ENCODE data around the gene REXO2.

Gene REXO2

DNA sequence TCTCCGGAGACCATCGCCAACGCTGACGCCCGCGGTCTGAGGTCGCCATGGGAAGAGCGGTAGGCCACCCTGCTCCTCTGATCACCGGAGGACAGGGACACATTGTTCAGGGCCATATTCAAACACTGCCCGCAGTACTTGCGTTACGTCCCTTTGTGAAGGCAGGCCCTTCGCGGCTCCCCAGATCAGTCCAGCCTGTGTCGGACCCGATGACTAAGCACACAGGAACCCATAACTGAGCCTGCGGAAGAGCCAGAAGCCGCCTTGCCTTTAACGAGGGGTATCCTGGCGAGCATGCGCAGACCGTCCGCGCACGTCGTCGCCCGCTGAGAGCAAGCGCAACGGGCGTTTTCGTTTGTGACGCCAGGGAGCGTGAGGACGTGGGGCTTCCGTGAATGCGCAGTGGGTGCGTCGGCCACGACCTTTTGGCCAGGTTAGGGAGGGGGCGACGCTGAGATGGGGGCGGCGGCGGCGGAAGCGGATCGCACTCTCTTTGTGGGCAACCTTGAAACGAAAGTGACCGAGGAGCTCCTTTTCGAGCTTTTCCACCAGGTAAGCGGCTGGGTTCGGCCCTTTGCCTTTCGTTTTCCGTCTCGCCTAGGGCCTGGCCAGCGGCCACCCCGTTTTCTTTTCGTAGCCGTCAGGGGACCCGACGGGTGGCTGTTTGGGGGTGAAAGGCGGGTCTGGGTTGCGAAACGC lies 38.9 kb upstream of the REXO2 start, which contains the start of the genes C11orf71 and RBM7 (continued):
- TF ChIP-seq ZNF350 (tag by site-specific recombination; IDR thresholded peaks at IDR 0.05) (no peak), ZNF76 (tag by site-specific recombination; IDR thresholded peaks at IDR 0.05; ENCODE audit: borderline replicate concordance, low read depth) (no peak), ELK4 (IDR thresholded peaks at IDR 0.05; ENCODE audit: borderline replicate concordance, low read depth, low read length) (no peak), ZNF621 (tag by site-specific recombination; IDR thresholded peaks at IDR 0.05) (no peak), ZNF214 (tag by site-specific recombination; IDR thresholded peaks at IDR 0.05; ENCODE audit: borderline replicate concordance) (no peak), ZNF449 (tag by site-specific recombination; IDR thresholded peaks at IDR 0.05) (no peak), ZNF366 (tag by site-specific recombination; conservative IDR thresholded peaks at IDR 0.05) (no peak), ZNF513 (tag by site-specific recombination; IDR thresholded peaks at IDR 0.05) (no peak), ZXDB (tag by site-specific recombination; IDR thresholded peaks at IDR 0.05) (no peak; the same call in none of the 2 replicates), ZFP69B (tag by site-specific recombination; IDR thresholded peaks at IDR 0.05) (no peak), GLIS2 (tag by site-specific recombination; IDR thresholded peaks at IDR 0.05) (peak; percentile 70; the same call in 1 of the 2 replicates), KLF10 (tag by site-specific recombination; IDR thresholded peaks at IDR 0.05) (no peak), ZNF184 (tag by site-specific recombination; IDR thresholded peaks at IDR 0.05) (no peak), WT1 (tag by site-specific recombination; IDR thresholded peaks at IDR 0.05) (no peak), KLF17 (tag by site-specific recombination; IDR thresholded peaks at IDR 0.05) (0 out of 2 replicates have a peak, but pooled peaks have one; percentile 57), MZF1 (tag by site-specific recombination; IDR thresholded peaks at IDR 0.05; ENCODE audit: borderline replicate concordance) (0 out of 2 replicates have a peak, but pooled peaks have one; percentile 30), ZNF416 (tag by site-specific recombination; IDR thresholded peaks at IDR 0.05) (no peak), ZNF133 (tag by site-specific recombination; IDR thresholded peaks at IDR 0.05) (no peak), REST (tag by site-specific recombination; IDR thresholded peaks at IDR 0.05) (no peak), YY1 (tag by site-specific recombination; IDR thresholded peaks at IDR 0.05) (peak; percentile 54; the same call in 1 of the 2 replicates)
- TF ChIP-seq, protein P1, sequence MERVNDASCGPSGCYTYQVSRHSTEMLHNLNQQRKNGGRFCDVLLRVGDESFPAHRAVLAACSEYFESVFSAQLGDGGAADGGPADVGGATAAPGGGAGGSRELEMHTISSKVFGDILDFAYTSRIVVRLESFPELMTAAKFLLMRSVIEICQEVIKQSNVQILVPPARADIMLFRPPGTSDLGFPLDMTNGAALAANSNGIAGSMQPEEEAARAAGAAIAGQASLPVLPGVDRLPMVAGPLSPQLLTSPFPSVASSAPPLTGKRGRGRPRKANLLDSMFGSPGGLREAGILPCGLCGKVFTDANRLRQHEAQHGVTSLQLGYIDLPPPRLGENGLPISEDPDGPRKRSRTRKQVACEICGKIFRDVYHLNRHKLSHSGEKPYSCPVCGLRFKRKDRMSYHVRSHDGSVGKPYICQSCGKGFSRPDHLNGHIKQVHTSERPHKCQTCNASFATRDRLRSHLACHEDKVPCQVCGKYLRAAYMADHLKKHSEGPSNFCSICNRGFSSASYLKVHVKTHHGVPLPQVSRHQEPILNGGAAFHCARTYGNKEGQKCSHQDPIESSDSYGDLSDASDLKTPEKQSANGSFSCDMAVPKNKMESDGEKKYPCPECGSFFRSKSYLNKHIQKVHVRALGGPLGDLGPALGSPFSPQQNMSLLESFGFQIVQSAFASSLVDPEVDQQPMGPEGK (tag by site-specific recombination; IDR thresholded peaks at IDR 0.05), result peak; percentile 96
- TF ChIP-seq, protein P2, sequence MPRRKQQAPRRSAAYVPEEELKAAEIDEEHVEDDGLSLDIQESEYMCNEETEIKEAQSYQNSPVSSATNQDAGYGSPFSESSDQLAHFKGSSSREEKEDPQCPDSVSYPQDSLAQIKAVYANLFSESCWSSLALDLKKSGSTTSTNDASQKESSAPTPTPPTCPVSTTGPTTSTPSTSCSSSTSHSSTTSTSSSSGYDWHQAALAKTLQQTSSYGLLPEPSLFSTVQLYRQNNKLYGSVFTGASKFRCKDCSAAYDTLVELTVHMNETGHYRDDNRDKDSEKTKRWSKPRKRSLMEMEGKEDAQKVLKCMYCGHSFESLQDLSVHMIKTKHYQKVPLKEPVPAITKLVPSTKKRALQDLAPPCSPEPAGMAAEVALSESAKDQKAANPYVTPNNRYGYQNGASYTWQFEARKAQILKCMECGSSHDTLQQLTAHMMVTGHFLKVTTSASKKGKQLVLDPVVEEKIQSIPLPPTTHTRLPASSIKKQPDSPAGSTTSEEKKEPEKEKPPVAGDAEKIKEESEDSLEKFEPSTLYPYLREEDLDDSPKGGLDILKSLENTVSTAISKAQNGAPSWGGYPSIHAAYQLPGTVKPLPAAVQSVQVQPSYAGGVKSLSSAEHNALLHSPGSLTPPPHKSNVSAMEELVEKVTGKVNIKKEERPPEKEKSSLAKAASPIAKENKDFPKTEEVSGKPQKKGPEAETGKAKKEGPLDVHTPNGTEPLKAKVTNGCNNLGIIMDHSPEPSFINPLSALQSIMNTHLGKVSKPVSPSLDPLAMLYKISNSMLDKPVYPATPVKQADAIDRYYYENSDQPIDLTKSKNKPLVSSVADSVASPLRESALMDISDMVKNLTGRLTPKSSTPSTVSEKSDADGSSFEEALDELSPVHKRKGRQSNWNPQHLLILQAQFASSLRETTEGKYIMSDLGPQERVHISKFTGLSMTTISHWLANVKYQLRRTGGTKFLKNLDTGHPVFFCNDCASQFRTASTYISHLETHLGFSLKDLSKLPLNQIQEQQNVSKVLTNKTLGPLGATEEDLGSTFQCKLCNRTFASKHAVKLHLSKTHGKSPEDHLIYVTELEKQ (tag by site-specific recombination; IDR thresholded peaks at IDR 0.05; ENCODE audit: borderline replicate concordance), result no peak
- TF ChIP-seq, protein P3, sequence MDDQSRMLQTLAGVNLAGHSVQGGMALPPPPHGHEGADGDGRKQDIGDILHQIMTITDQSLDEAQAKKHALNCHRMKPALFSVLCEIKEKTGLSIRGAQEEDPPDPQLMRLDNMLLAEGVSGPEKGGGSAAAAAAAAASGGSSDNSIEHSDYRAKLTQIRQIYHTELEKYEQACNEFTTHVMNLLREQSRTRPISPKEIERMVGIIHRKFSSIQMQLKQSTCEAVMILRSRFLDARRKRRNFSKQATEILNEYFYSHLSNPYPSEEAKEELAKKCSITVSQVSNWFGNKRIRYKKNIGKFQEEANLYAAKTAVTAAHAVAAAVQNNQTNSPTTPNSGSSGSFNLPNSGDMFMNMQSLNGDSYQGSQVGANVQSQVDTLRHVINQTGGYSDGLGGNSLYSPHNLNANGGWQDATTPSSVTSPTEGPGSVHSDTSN (CRISPR knock-in tag; IDR thresholded peaks at IDR 0.05), result no peak; the same call in 1 of the 2 replicates

Data from HEK293 (cell line).